NCI-H146 (cell line): ENCODE measurements around the gene MCCC1.
"Not testable (repeated sequence)": the region's sequence is repeated elsewhere in the genome, so short reads cannot be mapped to it uniquely, and the experiment has no call there.

Experiments used
- DNase-seq: peaks from one replicate; lab custom pipeline; 2025; lab: John Stamatoyannopoulos, UW

Gene MCCC1

DNA sequence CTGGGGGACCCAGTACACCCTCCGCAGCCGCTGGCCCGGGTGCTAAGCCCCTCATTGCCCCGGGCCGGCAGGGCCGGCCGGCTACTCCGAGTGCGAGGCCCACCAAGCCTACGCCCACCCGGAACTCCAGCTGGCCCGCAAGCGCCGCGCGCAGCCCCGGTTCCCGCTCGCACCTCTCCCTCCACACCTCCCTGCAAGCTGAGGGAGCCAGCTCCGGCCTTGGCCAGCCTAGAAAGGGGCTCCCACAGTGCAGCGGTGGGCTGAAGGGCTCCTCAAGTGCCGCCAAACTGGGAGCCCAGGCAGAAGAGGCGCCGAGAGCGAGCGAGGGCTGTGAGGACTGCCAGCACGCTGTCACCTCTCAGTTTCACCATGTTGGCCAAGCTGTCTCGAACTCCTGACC, 4.7 kb upstream of the MCCC1 start:
- not testable (repeated sequence) for DNase-seq

DNA sequence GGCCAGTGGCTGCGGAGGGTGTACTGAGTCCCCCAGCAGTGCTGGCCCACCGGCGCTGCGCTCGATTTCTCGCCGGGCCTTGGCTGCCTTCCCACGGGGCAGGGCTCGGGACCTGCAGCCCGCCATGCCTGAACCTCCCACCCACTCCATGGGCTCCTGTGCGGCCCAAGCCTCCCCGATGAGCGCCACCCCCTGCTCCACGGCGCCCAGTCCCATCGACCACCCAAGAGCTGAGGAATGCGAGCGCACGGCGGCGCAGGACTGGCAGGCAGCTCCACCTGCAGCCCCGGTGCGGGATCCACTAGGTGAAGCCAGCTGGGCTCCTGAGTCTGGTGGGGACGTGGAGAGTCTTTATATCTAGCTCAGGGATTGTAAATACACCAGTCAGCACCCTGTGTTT, 1.7 kb upstream of the MCCC1 start:
- DNase-seq: not testable (repeated sequence)

DNA sequence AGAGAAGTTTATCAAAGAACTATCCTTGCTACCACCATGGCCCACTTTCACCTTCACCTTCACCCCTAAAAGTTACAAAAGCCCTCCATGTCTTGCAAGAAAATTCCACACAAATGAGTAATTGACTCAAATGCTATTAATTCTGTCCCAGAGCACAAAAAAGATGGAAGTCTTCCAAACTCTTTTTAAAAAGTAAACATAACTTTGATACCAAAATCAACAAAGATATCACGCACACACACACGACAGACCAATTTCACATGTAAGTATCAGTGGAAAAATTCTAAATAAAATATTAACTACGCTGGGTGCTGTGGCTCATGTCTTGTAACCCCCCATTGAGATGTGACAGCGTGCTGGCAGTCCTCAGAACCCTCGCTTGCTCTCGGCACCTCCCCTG, 1.1 kb upstream of the MCCC1 start:
- DNase-seq: no peak

DNA sequence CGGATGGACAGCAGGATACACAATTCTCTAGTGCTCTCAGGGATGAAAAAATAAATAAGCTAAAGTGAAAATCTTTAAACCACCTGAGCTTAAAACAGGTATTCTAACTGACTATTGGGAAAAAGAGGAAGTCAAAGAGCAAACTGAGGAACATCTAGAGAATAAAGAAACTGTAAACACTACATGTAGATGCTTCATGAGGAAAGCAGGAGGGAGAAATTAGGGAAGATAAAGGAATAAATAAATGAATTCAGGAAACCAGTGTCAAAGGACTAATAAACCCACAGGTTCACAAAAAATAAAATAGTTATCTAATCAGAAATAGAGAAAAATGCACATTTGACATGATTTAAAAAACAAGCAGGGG, 525 bp upstream of the MCCC1 start:
- no peak for DNase-seq

DNA sequence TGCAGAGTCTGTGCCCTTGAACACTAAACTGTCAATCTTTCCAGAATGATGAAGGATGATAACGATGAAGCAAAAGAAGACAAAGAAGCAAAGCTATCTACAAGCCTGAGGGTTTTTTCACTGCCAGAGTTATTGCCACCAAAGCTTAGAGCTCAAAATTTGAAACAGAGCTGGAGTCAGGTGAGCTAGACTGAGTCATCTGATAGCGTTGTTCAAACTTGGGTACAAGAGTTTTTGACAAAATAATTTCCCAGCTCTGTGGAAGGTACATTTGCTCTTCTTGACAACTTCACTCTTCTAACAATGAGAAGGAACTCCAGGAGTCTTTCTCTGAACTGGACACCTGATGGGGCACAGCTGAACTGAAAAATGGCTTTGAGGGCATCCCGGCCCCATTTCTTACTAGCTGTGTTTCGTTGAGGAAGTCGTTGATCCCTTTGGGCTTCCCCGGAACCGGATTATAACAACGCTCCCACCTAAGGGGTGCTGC, 715 bp downstream of the MCCC1 start:
- no peak for DNase-seq

DNA sequence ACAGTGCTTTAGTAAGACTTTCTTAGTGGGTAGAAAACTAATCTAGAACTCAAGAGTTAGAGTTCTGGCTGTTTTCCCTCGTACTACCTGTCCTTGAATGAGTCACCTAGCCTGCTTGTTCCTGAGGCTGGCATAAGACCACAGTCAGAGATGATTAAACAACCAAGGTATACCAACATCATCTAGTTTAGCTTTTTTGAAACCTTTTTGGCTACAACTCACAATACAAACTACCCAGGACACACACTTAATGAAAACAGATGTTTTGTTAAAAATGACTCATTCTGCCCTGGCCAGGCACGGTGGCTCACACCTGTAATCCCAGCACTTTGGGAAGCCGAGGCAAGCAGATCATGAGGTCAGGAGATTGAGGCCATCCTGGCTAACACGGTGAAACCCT, 4.6 kb downstream of the MCCC1 start:
- no peak for DNase-seq

DNA sequence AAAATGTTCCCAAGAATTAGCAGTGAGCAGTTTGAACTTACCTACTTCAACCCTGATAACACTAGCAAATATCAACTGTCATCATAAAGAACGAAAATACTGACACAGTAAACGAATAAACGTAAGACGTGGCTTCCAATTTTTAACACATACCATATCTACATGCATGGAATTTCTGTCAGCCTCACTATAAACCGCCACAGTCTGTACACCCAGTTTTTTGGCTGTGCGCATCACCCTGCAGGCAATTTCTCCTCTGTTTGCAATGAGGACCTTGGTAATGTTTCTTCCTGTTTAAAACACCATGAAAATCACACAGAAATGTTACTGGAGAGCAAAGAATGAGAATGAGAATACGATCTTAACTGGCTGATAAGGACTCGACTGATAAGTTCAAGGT, 7.0 kb downstream of the MCCC1 start:
- DNase-seq: no peak

DNA sequence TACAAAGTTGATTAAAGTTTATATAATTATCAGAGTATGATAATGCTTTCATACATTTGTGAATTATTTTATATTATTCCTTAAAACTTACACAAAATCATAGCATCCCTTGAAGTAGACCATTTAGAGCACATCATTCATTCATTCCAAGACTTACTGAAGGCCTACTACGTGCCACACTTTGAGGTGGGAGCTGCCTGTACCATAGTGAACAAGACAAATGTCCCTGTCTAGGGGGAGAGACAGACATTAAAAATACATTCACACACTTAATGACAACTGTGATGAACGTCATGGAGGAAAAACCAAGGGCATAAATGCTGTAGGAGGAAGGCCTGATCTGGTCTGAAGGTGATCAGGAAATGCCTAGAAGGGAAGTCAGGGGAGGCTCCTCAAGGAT, 12.1 kb downstream of the MCCC1 start:
- no peak for DNase-seq

DNA sequence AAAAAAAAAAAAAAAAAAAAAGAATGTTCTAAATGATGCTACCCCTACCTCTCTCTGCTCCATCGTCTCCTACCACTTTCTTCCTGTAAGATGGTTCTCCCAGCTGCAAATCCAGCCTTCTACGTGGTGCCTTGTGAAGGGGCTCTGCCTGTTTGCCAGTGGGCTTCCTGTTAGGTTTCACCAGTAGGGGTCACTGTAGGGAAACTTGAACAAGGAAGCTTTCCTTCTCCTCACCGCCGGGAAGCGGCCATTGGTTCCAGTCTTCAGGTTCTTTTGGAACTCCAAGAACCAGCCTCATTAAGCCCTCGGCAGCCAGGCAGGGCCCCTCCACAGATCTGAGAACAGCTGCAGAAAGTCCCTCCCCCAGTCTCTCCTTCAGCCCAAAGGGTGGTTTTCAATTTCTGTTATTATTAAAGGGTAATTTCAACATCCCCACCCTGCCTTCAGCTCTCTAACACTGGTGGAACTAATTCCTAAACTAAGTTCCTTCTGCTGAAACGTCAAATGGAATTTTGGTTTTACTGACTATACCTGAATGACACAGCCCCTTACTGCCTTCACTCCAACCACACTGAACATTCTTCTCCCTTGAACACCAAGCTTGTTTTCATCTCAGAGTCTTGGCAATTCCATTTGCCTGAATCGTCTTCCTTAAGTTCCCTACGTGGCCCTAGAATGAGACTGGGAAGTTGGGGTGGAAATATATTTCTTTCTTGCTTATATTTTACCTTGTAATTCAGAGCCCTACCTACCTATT, 13.5 kb downstream of the MCCC1 start:
- peak; percentile 59 for DNase-seq

DNA sequence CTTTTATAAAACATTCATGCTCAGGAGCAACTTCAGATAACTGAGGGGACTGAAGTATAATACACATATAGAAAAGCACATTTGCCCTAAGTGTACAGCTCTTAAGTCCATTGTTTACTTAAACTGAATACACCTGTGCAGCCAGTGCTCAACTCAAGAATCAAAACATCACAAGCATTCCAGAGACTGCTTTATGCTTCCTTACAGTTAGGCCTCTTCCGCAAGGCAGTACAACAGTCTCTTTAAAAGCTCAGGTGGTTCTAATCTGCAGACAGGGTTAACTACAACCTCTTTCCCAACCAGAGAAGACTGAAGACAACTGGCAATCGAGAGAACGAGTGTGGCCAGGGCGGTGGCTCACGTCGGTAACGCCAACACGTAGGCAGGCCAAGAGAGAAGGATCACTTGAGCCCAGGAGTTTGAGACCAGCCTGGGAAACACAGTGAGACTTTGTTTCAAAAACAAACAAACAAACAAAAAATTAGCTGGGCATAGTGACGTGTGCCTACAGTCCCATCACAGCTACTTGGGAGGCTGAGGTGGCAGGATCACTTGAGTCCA, 16.9 kb downstream of the MCCC1 start:
- no peak for DNase-seq

DNA sequence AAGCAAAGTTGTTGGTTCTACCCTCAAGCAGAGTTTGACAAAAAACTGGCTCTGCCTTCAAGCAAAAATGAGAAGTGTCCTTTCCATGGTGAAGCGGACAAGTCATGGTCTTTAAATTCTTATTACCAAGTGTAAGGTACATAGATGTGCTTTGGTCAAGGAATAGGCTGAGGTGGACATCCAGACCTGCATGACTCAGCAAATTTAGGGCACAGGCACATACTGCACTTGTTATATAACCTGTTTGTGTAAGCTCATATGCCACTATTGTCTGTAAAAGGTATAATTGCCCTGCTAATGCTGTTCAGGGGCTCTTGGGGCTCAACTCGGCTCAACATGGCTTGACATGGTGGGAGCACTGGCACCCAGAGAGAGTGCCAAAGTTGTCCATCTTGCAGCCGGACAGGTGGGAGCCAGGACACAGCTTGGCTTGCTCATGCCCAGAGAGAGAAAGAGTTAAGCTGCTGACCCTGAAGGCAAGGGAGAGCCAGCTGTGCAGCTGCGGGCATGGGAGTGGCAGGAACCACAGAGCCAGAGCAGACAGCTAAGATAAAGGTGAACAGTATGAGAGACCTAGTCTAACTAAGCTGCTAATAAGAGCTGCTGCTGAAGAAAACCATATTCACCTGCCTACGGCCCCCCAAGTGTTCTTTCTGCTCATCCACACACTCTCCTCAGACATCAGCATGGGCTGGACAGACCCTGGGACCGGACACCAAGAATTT, 17.7 kb downstream of the MCCC1 start:
- DNase-seq: no peak

DNA sequence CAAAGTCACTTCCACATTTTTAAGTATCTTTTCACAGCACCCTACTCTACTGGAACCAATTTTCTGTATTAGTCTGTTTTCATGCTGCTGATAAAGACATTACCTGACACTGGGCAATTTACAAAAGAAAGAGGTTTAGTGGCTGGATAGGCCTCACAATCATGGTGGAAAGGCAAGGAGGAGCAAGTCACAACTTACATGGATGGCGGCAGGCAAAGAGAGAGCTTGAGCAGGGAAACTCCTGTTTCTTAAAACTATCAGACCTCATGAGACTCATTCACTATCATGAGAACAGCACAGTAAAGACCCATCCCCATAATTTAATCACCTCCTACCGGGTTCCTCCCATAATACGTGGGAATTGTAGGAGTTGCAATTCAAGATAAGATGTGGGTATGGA, 18.7 kb downstream of the MCCC1 start:
- DNase-seq: no peak

DNA sequence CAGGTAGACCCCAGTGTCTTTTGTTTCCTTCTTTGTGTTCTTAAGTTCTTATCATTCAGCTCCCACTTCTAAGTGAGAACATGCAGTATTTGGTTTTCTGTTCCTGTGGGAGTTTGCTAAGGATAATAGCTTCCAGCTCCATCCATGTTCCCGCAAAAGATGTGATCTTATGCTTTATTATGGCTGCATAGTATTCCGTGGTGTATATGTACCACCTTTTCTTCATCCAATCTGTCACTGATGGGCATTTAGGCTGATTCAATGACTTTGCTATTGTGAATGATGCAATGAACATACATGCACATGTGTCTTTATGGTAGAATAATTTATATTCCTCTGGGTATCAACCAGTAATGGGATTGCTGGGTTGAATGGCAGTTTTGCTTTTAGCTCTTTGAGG, 24.4 kb downstream of the MCCC1 start:
- DNase-seq: no peak

DNA sequence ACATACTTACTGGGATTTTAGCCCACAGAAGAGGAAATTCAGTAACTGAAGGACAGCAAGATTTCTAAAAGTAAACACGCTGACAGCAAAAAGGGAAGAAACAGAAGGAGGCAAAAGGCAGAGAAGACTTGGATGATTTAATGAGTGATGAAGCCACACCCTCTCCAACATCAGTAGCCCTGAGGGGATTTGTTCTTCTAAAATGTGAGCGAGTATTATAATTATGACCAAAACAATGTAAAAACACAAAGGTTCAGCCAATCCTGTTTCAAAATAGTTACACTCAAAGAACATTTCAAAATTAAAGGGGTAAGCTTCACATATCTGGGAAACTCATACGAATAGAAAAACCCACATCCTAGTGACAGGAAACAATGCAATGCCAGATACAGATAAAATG, 25.0 kb downstream of the MCCC1 start:
- no peak for DNase-seq

DNA sequence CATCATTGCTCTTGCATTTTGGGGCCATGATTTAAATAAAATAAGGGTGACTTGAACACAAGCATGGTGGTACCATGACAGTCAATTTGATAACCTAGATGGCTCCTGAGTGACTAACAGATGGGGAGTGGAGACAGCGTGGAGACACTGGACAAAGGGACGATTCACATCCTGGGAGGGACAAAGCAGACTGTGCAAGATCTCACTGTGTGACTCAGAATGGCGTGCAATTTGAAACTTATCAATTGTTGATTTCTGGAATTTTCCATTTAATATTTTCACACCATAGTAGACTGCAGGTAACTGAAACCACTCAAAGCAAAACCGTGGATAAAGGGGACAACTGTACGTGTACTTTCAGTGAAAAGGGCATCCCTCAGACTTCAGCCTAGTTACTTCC, 25.5 kb downstream of the MCCC1 start:
- no peak for DNase-seq

DNA sequence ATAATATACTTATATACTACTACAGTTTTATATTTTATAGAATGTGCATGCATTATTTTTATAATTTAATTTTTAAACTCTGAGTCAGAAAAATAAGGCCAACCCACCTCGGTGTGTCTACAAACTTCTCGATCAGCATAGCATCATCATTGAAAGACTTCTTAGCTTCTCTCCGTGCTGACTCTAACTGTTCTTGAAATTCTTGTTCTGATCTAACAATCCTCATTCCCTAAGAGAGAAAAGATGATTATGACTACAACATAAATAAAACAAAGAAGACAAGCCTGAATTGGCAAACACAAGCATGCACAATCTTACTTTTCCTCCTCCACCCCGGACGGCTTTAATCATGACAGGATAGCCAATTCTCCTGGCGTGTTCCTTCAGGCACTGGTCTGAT, 28.4 kb downstream of the MCCC1 start:
- DNase-seq: no peak

DNA sequence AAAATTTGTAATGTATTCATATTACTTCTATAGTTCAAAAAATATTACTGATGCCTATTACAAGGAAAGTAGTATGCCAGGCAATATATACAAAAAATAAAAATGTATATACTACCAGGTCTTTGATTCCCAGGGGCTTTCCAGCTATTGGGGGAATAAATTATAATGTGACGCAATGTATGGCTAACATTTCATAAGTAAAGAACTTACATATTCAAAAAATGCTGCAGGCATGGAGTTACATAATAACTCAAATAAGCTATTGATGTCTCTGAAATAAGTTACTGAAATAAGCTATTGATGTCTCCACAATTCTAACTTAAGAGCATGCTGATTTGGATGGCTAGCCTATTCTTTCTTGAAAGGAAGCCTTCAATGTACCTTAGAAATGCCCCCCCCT, 30.2 kb downstream of the MCCC1 start:
- no peak for DNase-seq

DNA sequence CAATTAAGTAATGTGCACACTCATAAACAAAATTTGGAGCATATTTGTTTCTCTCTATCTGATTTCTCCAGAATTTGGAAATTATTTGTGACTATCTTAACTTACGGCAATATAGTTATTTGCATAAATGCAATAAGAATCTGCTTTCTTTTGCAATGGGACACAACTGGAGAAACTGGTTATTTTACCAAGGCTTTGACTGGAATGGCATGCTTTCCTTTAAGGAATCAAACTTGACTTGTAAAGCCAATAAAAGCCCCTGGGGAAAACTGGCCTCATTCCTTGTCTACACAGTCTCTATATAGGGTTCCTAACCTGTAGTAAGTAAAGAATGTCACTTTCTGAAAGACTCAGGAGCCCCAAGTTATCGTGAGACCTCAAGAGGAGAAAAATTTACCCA, 32.4 kb downstream of the MCCC1 start:
- DNase-seq: not testable (repeated sequence)

DNA sequence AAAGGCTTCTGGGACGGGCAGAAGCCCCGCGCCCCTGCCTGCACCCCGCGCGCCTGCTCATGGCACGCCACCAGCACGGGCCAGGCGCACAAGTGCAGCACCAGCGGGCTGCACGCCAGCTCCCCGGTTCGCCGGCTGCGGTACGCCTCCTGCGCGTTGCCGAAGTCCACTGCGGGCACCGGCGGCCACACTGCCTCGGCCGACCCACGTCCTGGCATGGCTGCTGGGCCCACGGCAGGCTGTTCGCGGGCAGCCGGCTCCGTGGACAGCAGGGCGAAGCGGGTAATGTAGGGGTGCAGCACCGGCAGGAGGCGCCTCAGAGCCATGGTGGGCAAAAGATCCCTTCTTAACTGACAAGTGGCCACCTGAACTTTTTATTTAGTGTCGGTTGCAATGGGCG, 34.8 kb downstream of the MCCC1 start:
- DNase-seq: no peak

DNA sequence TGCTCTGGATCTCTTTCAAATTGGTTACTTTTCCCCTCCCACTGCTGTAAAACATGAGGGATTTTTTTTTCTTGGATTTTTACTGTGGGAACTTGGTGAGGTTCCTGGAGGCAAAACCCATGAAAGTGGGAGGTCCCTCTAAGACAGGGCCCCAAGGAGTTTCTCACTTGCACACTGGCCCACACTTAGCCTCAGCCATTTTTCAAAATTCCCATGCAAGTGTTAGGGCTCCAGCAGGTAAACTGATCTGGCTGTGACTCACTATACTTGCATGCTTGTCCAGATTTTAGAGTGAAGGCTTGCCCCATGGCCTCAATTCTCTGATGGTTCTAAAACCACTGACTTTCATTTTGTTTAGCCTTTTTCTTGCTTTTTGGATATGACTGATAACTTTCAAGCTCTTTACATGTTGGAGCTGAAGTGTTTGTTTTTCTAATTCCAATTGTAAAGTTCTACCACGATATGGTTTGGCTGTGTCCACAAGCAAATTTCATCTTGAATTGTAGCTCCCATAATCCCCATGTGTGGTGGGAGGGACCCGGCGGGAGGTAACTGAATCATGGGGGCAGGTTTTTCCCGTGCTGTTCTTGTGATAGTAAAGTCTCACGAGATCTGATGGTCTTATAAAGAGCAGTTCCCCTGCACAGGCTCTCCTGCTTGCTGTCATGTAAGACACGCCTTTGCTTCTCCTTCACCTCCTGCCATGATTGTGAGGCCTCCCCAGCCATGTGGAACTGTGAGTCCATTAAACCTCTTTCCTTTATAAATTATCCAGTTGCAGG, 37.7 kb downstream of the MCCC1 start:
- no peak for DNase-seq

DNA sequence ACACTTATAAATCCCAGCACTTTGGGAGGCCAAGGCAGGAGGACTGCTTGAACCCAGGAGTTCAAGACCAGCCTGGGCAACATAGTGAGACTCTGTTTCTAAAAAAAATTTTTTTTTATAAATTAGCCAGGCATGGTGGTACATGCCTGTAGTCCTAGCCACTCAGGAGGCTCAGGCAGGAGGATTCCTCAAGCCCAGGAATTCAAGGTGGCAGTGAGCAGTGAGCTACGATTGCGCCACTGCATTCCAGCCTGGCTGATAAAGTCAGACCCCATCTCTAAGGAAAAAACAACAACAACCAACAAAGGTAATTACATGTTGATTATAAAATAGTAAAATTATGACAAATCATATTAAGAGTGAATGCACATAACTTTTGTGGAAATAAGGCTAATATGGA, 40.9 kb downstream of the MCCC1 start:
- no peak for DNase-seq

DNA sequence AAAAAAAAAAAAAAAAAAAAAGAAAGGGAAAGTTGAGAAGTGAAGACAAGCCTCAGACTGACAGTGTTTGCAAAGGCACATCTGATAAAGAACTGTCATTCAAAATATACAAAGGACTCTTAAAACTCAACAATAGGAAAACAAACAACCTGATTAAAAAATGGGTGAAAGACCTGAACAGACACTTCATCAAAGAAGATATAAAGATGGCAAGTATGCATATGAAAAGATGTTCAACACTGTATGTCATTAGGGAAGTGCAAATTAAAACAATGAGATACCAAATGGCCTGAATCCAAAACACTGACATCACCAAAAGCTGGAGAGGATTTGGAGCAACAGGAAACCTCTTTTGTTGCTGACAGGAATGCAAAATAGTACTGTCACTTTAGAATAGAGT, 48.6 kb downstream of the MCCC1 start:
- no peak for DNase-seq

DNA sequence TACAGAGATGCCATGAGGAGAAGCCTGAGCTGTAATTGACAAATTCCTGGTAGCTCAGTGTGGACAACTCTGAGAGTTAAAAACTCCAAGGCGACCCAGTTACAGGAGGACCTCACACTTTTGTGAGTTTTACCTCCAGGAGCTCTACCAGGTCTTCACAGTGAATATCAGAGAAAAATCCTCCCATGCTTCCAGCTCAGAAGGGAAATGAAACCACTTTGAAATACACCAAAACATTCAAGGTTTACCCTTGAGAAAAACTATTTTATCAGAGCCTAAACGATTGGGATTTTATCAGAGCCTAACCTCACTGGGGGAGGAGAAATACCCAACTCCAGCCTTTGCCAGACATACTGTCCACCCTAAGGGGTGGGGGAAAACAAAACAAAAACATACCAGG, 52.4 kb downstream of the MCCC1 start:
- no peak for DNase-seq
